Measurements from ENCODE around the gene CCDC15.
A peak's percentile ranks its signal among the peaks of the same experiment; 100 is the strongest.
"Not testable (repeated sequence)": the region's sequence is repeated elsewhere in the genome, so short reads cannot be mapped to it uniquely, and the experiment has no call there.

Gene CCDC15

GRCh38 chr11:124942466-124943253 is 11.3 kb upstream of the CCDC15 start:
- DNase-seq (ENCODE audit: low spot score): peak; percentile 92

GRCh38 chr11:124943254-124943616 is 10.8 kb upstream of the CCDC15 start:
- peak; percentile 89 for DNase-seq (ENCODE audit: low spot score)

GRCh38 chr11:124943741-124944140 is 10.3 kb upstream of the CCDC15 start:
- no peak for DNase-seq (ENCODE audit: low spot score)

GRCh38 chr11:124944565-124944964 is 9.4 kb upstream of the CCDC15 start:
- DNase-seq (ENCODE audit: low spot score): no peak

GRCh38 chr11:124945826-124946225 is 8.2 kb upstream of the CCDC15 start:
- DNase-seq (ENCODE audit: low spot score): no peak

GRCh38 chr11:124946735-124947141 is 7.3 kb upstream of the CCDC15 start:
- DNase-seq (ENCODE audit: low spot score): peak; percentile 91

- DNase-seq (ENCODE audit: low spot score): no peak
These were observed 3.2 kb upstream of the CCDC15 start for GRCh38 chr11:124950601-124951330.

- DNase-seq (ENCODE audit: low spot score): no peak
These were observed 2.7 kb upstream of the CCDC15 start for GRCh38 chr11:124951341-124951740.

GRCh38 chr11:124954590-124954955 is 571 bp downstream of the CCDC15 start:
- DNase-seq (ENCODE audit: low spot score): no peak

GRCh38 chr11:124955035-124955434 is 1.0 kb downstream of the CCDC15 start:
- no peak for DNase-seq (ENCODE audit: low spot score)

GRCh38 chr11:124961972-124962609 is 8.1 kb downstream of the CCDC15 start:
- DNase-seq (ENCODE audit: low spot score): peak; percentile 81

- not testable (repeated sequence) for DNase-seq (ENCODE audit: low spot score)
These were observed 14.2 kb downstream of the CCDC15 start for GRCh38 chr11:124968197-124968596.

GRCh38 chr11:124970925-124971324 is 16.9 kb downstream of the CCDC15 start:
- DNase-seq (ENCODE audit: low spot score): no peak

- no peak for DNase-seq (ENCODE audit: low spot score)
These were observed 17.8 kb downstream of the CCDC15 start for GRCh38 chr11:124971810-124972209.

- DNase-seq (ENCODE audit: low spot score): no peak
These were observed 22.5 kb downstream of the CCDC15 start for GRCh38 chr11:124976531-124976930.

- DNase-seq (ENCODE audit: low spot score): no peak
These were observed 23.0 kb downstream of the CCDC15 start for GRCh38 chr11:124977006-124977405.

GRCh38 chr11:124978316-124978715 is 24.3 kb downstream of the CCDC15 start:
- DNase-seq (ENCODE audit: low spot score): no peak

GRCh38 chr11:124982043-124982442 is 28.0 kb downstream of the CCDC15 start:
- no peak for DNase-seq (ENCODE audit: low spot score)

- DNase-seq (ENCODE audit: low spot score): no peak
These were observed 29.9 kb downstream of the CCDC15 start for GRCh38 chr11:124983674-124984511.

- no peak for DNase-seq (ENCODE audit: low spot score)
These were observed 30.5 kb downstream of the CCDC15 start for GRCh38 chr11:124984512-124984854.

- peak; percentile 2 for DNase-seq (ENCODE audit: low spot score)
These were observed 33.1 kb downstream of the CCDC15 start for GRCh38 chr11:124987096-124987495.

GRCh38 chr11:124988063-124988462 is 34.1 kb downstream of the CCDC15 start:
- DNase-seq (ENCODE audit: low spot score): no peak

All from putamen (tissue), 1 donor.